T-helper 22 cell (primary cell): ENCODE results near the gene EDEM2.
"Not testable (repeated sequence)": the region's sequence is repeated elsewhere in the genome, so short reads cannot be mapped to it uniquely, and the experiment has no call there.

ENCODE experiments used
- DNase-seq: peaks from one replicate; pipeline ENCODE4 v3.0.0-alpha.2; 2020; ENCODE audit warnings: low read depth

EDEM2 gene

GRCh38 chr20:35125753-35126152 is 21.4 kb downstream of the EDEM2 start:
- DNase-seq = no peak

GRCh38 chr20:35122756-35123405 is 24.3 kb downstream of the EDEM2 start:
- DNase-seq = no peak

- no peak for DNase-seq
Measured at GRCh38 chr20:35121186-35121585, 25.9 kb downstream of the EDEM2 start.

- DNase-seq = no peak
Measured at GRCh38 chr20:35120012-35120701, 27.0 kb downstream of the EDEM2 start.

- DNase-seq = no peak
Measured at GRCh38 chr20:35117629-35118028, 29.5 kb downstream of the EDEM2 start.

GRCh38 chr20:35117196-35117595 is 29.9 kb downstream of the EDEM2 start:
- no peak for DNase-seq

- no peak for DNase-seq
Measured at GRCh38 chr20:35116258-35116657, 30.9 kb downstream of the EDEM2 start.

- no peak for DNase-seq
Measured at GRCh38 chr20:35115606-35116005, 31.5 kb downstream of the EDEM2 start.

- not testable (repeated sequence) for DNase-seq
Measured at GRCh38 chr20:35112276-35112675, 34.9 kb downstream of the EDEM2 start.

GRCh38 chr20:35111141-35111888 is 35.8 kb downstream of the EDEM2 start:
- no peak for DNase-seq

- no peak for DNase-seq
Measured at GRCh38 chr20:35108921-35109320, 38.2 kb downstream of the EDEM2 start.

GRCh38 chr20:35106827-35107380 is 40.2 kb downstream of the EDEM2 start:
- no peak for DNase-seq

- DNase-seq = no peak
Measured at GRCh38 chr20:35104685-35105295, 42.3 kb downstream of the EDEM2 start.

- DNase-seq = no peak
Measured at GRCh38 chr20:35101620-35102019, 45.5 kb downstream of the EDEM2 start.

GRCh38 chr20:35093267-35093884 is 53.8 kb downstream of the EDEM2 start:
- no peak for DNase-seq

GRCh38 chr20:35092524-35093266 is 54.4 kb downstream of the EDEM2 start, which contains the start of gene TRPC4AP:
TRPC4AP (minus strand) TSS chr20:35092807; CDS start chr20:35092781, 26 bp downstream.
- peak; percentile 75 for DNase-seq

GRCh38 chr20:35091816-35092523 is 55.2 kb downstream of the EDEM2 start:
- DNase-seq = peak; percentile 1

- DNase-seq = no peak
Measured at GRCh38 chr20:35088231-35089145, 58.6 kb downstream of the EDEM2 start.

GRCh38 chr20:35087791-35088190 is 59.3 kb downstream of the EDEM2 start:
- no peak for DNase-seq
